ENCODE results near the gene SLC6A18.

SLC6A18 gene

GRCh38 chr5:1246711-1247431 lies 21.7 kb downstream of the SLC6A18 start:
- no peak overlapping the region for H3K4me3 ChIP-seq (ENCODE audit: low read depth, low read length)
- no peak for TF ChIP-seq CTCF (conservative IDR thresholded peaks at IDR 0.05; ENCODE audit: low read depth, low read length)
- DNase-seq (ENCODE audit: low read depth), result peak; percentile 15

- TF ChIP-seq CTCF (conservative IDR thresholded peaks at IDR 0.05; ENCODE audit: low read depth, low read length), result no peak
- DNase-seq (ENCODE audit: low read depth), result no peak
- no peak overlapping the region for H3K4me3 ChIP-seq (ENCODE audit: low read depth, low read length)
These were observed 22.6 kb downstream of the SLC6A18 start for GRCh38 chr5:1247811-1248210.

GRCh38 chr5:1249366-1250280 lies 24.4 kb downstream of the SLC6A18 start:
- H3K4me3 ChIP-seq (ENCODE audit: low read depth, low read length), result no peak overlapping the region
- TF ChIP-seq CTCF (conservative IDR thresholded peaks at IDR 0.05; ENCODE audit: low read depth, low read length), result no peak
- DNase-seq (ENCODE audit: low read depth), result no peak

GRCh38 chr5:1251678-1252580 lies 26.7 kb downstream of the SLC6A18 start:
- no peak for DNase-seq (ENCODE audit: low read depth)
- no peak overlapping the region for H3K4me3 ChIP-seq (ENCODE audit: low read depth, low read length)
- no peak for TF ChIP-seq CTCF (conservative IDR thresholded peaks at IDR 0.05; ENCODE audit: low read depth, low read length)

GRCh38 chr5:1252681-1253080 lies 27.5 kb downstream of the SLC6A18 start:
- no peak overlapping the region for H3K4me3 ChIP-seq (ENCODE audit: low read depth, low read length)
- DNase-seq (ENCODE audit: low read depth), result no peak
- TF ChIP-seq CTCF (conservative IDR thresholded peaks at IDR 0.05; ENCODE audit: low read depth, low read length), result no peak

GRCh38 chr5:1253456-1254105 lies 28.4 kb downstream of the SLC6A18 start:
- no peak for TF ChIP-seq CTCF (conservative IDR thresholded peaks at IDR 0.05; ENCODE audit: low read depth, low read length)
- no peak for DNase-seq (ENCODE audit: low read depth)
- H3K4me3 ChIP-seq (ENCODE audit: low read depth, low read length), result no peak overlapping the region

Measured in choroid plexus epithelial cell (primary cell).